Stimulated activated CD8-positive, alpha-beta memory T cell treated with anti-CD3 and anti-CD28 coated beads, Interleukin-12 subunit alpha, Interleukin-12 subunit beta, amount 100 ng/mL, for 1 hour (primary cell): ENCODE data around the gene PYGB.
"Not testable (repeated sequence)": the region's sequence is repeated elsewhere in the genome, so short reads cannot be mapped to it uniquely, and the experiment has no call there.

ENCODE experiments used
- DNase-seq: peaks from one replicate; pipeline ENCODE4 v3.0.0-alpha.2; 2020; ENCODE audit warnings: low read depth

PYGB gene

DNA sequence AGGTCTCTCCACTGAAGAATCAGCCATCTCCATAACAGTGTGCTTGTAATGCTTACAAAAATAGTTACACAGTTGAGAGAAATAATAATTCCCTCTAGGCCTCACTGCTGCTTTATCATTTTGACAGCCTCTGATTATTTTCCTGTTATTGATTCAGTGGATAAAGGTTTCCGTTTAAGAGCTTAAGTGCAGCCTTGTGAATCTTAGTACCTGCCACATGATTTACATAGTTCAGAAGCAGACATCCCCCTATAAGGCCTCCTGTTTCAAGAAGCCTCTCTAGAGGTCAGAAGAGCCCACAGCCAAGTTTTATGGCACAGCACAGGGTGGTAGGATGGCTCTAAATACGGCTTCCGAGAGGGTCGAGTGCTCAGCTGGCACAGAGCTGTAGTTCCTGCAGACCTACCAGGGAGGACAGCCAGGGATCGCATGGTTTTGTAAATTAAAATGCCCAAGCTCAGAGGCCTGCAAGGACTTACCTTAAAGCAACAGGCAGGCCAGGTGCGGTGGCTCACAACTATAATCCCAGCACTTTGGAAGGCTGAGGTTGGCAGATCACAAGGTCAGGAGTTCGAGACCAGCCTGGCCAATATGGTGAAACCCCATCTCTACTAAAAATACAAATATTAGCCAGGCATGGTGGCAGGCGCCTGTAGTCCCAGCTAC, 17.6 kb upstream of the PYGB start:
- DNase-seq = no peak

DNA sequence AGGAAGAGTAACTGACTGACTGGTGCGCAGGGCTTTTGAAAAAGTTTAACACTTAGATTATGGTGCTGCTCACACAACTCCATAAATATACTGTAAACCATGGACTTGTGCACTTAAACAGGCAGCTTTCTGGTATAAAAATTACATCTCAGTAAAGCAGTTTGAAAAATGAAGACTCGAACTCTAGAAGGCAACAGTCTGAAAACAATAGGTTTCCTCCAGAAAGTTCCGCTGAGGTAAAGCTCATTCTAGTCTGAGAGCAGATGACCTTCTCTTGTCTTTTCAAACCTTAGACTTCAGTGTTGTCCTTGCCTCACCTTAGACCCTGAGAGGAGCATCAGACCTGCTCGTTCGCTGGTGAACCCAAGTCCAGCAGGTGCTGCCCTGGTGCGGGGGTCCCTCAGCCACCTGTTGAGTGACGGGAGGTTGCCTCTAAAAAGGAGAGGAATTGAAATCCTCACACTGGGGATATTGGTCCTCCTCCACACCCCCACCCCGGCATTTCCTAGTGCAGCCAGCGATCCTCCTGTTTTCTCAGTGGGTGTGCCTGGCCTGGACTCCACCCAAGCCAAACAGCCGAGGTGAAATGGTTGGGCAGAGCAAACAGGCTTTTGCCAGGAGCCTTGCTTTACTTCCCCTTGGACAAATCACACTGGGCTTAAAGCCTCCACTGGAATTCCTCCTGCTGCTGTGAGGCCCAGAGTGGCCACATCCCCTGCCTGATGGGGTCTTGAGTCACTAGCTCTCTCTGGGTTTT, 14.7 kb upstream of the PYGB start:
- no peak for DNase-seq

DNA sequence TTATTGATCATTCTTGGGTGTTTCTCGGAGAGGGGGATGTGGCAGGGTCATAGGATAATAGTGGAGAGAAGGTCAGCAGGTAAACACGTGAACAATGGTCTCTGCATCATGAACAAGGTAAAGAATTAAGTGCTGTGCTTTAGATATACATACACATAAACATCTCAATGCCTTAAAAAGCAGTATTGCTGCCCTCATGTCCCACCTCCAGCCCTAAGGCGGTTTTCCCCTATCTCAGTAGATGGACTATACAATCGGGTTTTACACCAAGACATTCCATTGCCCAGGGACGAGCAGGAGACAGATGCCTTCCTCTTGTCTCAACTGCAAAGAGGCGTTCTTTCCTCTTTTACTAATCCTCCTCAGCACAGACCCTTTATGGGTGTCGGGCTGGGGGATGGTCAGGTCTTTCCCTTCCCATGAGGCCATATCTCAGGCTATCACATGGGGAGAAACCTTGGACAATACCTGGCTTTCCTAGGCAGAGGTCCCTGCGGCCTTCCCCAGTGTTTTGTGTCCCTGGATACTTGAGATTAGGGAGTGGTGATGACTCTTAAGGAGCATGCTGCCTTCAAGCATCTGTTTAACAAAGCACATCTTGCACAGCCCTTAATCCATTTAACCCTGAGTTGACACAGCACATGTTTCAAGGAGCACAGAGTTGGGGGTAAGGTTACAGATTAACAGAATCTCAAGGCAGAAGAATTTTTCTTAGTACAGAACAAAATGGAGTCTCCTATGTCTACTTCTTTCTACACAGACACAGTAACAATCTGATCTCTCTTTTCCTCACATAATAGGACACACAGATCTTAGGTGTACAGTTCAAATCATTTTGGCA, 13.7 kb upstream of the PYGB start:
- DNase-seq = not testable (repeated sequence)

GRCh38 chr20:25236450-25237304, 11.2 kb upstream of the PYGB start:
- no peak for DNase-seq

- DNase-seq = no peak
Measured at GRCh38 chr20:25237610-25238318, 10.1 kb upstream of the PYGB start.

DNA sequence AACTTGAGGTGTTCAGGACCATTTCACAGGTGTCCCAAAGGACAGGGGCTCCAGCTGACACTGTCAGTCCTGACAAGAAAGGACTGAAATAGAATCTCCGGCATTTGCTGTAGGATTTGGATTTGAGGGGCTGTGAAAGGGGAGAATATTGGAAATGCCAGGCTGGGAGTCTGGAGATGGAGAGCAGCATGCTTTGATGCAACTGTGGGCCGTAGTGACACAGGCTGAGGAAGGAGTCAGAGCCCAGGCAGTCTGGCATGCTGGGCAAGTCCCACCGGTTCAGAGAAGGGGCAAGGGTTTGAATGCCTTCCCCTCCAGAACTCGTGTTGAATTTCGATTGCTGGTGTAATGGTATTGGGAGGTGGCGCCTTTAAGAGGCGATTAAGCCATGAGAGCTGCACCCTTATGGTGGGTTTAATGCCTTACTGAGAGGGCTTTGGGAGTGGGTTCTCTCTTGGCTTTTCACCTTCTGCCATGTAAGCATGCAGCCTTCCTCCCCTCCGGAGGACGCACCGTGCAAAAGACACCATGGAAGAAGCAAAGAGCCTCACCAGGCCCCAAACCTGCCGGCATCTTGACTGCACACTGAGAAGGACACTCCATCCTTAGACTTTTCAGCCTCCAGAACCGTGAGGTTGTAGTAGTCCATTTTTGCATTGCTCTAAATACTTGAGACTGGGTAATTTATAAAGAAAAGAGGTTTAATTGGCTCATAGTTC, 9.4 kb upstream of the PYGB start:
- no peak for DNase-seq

DNA sequence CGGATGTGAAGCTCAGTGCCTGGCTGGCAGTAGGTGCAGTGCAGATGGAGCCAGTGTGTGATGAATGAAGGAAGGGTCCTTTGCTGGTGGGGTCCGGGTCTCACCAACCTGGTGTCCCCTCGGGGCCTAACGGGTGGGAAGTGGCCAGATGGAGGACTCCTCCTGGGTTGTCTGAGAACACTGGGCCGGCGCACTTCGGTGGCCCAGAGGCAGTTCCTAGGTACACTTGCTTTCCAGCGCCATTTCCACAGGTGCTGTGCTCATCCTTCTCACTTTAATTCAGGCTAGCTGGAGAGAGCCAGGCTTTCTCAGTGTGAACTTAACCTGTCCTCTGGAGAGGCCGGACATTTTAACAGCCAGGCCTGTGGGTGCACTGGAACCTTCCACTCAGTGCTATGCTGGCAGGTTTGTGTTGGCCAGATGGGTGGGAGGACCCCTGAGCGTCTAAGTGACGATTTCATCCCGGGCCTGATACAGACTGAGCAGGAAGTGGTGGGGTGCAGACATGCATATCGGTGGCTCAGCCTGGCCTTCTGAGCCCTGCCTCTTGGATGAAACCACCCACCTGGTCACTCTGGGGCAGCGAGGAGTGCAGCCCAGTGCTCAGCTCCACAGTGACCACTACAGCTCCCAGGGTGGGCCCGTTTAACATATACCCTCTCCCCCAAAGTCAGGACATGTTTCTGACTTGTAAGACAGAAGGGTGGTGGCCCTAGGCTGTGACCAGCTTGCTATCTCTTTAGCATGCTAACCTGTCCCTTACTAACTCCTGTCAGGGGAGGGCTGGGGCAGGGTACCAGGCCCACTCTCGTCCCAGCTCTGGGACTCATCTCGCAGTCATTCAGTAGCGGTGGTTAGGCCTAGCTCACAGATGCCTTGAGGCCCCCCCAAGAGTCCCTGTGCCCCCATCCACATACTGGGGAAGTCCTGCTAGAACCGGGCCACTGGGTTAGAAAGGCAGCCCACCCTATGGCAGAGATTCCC, 8.2 kb upstream of the PYGB start:
- DNase-seq = no peak

DNA sequence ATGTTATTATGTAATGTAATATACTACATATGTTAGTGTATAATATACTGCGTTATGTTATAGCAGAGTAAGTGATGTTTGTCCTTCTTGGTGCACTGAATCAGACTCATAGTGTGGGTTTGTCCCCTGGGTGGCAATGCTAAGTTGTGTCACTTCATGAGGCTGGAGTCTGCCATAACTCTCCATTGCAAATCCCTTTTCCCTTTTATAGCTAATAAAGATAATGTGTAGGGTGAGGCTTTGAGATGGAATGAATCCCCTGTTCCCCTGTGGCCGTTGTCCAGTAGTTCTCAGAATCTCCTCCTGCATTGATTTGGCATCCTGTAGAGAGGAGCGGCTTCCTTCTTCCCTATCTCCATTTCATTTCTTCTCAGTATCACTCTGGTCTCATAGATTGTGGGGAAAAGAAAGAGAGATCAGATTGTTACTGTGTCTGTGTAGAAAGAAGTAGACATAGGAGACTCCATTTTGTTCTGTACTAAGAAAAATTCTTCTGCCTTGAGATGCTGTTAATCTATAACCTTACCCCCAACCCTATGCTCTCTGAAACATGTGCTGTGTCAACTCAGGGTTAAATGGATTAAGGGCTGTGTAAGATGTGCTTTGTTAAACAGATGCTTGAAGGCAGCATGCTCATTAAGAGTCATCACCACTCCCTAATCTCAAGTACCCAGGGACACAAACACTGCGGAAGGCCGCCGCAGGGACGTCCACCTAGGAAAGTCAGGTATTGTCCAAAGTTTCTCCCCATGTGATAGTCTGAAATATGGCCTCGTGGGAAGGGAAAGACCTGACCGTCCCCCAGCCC, 6.8 kb upstream of the PYGB start:
- not testable (repeated sequence) for DNase-seq

GRCh38 chr20:25241659-25241955, 6.3 kb upstream of the PYGB start:
- not testable (repeated sequence) for DNase-seq

DNA sequence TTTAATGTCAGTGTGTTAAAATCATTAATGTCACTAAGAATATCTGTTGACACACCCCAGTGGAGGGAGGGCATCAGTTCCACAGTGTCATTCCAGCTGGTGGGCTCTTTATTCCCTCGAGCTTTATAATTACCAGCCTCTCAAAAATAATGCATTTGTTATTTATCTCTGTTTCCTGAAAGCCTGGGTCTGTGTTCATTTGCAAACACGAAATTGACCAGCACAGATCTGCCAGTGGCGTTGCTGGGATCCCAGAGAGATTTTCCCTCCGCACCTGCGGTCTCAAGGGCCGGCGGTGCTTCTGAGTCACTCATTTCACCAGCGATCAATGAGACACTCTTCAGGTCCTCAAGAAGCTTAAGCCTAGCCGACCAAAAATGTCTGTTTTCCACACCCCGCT, 5.7 kb upstream of the PYGB start:
- DNase-seq = no peak

- DNase-seq = no peak
Measured at GRCh38 chr20:25243416-25243979, 4.4 kb upstream of the PYGB start.

DNA sequence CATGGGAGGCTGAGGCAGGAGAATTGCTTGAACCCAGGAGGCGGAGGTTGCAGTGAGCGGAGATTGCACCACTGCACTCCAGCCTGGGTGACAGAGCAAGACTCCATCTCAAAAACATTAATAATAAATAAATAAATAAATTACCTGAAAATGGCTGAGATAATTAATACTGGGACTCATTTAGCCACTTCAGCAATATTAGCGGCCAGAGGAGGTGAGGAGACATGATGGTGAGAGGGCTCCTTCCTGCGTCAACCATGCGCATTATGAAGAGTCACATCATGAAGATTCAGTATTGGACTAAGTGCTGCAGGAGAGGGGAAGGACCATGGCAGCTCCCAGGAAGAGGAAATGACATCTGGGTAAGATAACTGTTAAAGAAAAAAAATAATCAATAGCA, 2.9 kb upstream of the PYGB start:
- DNase-seq = no peak

DNA sequence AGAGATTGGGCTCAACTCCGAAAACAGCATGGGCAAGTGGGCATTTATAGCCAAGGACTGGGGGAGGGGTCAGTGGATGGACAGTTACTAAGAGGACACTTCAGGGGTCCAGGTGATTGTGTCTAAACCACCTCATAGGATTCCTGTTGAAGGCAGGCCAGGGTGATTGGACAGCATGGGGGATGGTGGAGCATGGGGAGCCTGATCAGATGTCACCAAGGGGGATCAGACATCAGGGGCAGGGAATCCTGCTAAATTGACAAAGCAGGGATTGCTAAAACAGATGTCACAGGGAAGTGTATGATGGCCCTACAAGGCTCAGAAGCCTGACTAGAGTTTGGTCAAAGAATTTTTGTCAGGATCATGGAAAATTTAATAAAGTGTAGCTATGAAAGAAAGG, 2.4 kb upstream of the PYGB start:
- no peak for DNase-seq

DNA sequence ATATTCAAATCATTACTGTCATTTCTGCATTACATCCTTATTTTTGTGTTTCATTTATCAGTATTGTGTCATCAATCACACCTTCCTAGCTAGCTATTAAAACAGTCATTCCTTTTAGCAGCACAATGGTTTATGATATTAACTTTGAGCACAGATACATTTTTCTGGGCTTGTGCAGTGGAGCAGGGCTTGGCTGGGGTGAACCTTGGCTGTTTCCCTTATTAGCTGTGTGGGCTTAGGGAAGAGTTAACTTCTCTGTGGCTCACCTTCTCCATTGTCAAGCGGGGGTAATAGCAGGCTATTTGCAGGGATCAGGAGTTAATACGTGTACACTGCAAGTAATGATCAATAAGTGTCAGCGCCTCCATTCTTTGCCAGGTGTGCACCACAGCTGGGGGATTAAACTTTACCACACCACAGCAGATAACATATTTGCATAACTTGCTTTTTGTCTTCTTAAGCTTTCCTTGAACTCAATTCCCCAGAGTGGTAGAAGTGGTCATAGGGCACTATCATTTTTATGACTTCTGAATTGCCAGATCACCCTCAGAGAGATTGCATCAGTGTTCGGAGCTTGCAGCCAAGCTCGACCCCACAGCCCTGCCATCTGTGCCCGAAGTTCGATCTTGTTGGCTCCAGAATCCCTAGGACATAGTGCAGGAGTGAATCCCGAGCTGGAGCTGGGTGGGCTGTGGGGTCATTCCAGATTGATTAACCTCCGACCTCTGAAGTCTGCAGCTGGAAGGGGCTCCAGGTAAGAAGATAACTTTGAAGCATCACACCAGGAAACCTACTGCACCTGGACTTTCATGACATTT, 1.5 kb upstream of the PYGB start:
- DNase-seq = no peak

DNA sequence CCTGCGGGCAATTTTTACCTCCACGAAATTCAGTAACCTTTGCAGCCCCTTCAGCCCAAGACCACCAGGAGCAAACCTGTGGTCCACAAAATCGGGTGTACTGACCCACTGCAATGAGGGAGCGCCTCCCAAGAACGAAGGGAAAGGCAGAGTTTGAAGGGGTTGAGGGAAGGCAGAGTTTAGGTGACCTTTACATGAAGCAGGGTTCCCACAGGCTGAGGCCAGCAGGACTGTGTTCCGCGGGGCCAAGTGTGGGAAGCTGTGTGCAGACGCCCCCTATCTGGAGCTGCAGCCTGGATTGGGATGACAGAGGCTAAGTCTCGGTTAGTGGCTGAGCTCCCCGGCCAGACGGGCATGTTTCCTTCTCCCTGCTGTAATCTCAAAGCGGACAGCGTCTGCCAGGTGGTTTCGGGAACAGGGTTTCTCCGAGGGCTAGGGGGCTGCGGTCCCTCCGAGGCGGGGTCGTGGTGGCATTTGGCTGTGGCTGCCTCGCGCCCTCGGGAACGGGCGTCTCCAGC, 826 bp upstream of the PYGB start:
- DNase-seq = no peak

DNA sequence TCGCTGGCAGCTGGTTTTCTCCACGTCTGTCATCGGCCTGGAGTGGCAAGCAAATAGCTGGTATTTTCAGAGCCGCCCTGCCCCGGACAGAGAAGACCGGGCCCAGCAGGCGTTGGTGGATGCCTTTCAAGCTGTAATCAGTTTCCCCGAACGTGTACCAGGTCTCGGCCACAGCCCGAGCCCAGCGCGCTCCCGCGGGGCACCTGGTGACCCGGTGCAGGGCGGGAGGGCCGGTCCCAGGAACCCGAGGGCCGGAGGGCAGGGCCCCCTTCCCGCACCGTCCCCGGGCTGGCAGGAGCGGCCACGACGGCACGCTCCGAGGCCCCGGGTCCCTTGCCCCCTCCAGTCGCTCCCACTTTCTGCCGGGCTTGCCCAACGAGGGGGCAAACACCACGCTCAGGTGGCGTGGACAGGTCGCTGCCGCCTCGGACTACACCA, 348 bp upstream of the PYGB start:
- no peak for DNase-seq

- no peak for DNase-seq
Measured at GRCh38 chr20:25248786-25249172, 894 bp downstream of the PYGB start.
